ENCODE data around the gene PLEKHM3. TPM values are rescaled to one million over a fixed set of nuclear protein-coding genes. Genes with fewer than 3 reads are reported as not detected.
A peak's percentile ranks its signal among the peaks of the same experiment; 100 is the strongest.

Gene PLEKHM3
- total RNA-seq, 1 experiment from 2014 or later, result 9.3 TPM

GRCh38 chr2:207802650-207803049 lies 222.7 kb downstream of the PLEKHM3 start:
- no peak for DNase-seq
- intact Hi-C loops (cut with micrococcal nuclease; ENCODE audit: unreplicated experiment), result no loop called here
- H3K27me3 Mint-ChIP-seq (ENCODE audit: insufficient read depth, unreplicated experiment), result no peaks in the 10 kb centered on the region
- no peak for TF ChIP-seq CTCF (IDR thresholded peaks at IDR 0.05; ENCODE audit: insufficient read depth in 1 of 2, low read depth in 1 of 2, low read length in 1 of 2, severe bottlenecking in 1 of 2, unreplicated experiment in 1 of 2)
- Histone ChIP-seq H3K36me3 (ENCODE audit: control insufficient read depth, insufficient read depth, low read length) (no peaks in the 10 kb centered on the region), H3K4me3 (ENCODE audit: low read depth, low read length) (no peak overlapping the region), H3K4me1 (peaks cover 59% of the 10 kb centered on the region), H3K27me3 (replicated peaks; ENCODE audit: control insufficient read depth, insufficient read depth, low read length) (no peaks in the 10 kb centered on the region), H3K9me3 (no peaks in the 10 kb centered on the region)
- H3K9me3 Mint-ChIP-seq (ENCODE audit: unreplicated experiment), result no peaks in the 10 kb centered on the region
- BruUV-seq (replicated peaks), result no TSS peak
- H3K4me1 Mint-ChIP-seq (ENCODE audit: low read depth, unreplicated experiment), result peaks cover 26% of the 10 kb centered on the region
- H3K27ac Mint-ChIP-seq (ENCODE audit: unreplicated experiment), result no peak overlapping the region
- POLR2A ChIA-PET, result no interaction called here
- no peak overlapping the region for H3K4me3 Mint-ChIP-seq (ENCODE audit: unreplicated experiment)
- H3K36me3 Mint-ChIP-seq (ENCODE audit: insufficient read depth, unreplicated experiment), result peaks cover 6% of the 10 kb centered on the region
- CTCF ChIA-PET, result interaction anchor here (0.6 to 1.0 kb wide), 2 partner anchors 33 to 235 kb away, joined by 3 read pairs; no protein-coding TSS in a partner anchor

GRCh38 chr2:207801259-207801658 lies 224.1 kb downstream of the PLEKHM3 start:
- Mint-ChIP-seq H3K27me3 (ENCODE audit: insufficient read depth, unreplicated experiment) (no peaks in the 10 kb centered on the region), H3K4me1 (ENCODE audit: low read depth, unreplicated experiment) (peaks cover 33% of the 10 kb centered on the region), H3K27ac (ENCODE audit: unreplicated experiment) (peak overlapping the region; percentile 49), H3K36me3 (ENCODE audit: insufficient read depth, unreplicated experiment) (peaks cover 12% of the 10 kb centered on the region), H3K9me3 (ENCODE audit: unreplicated experiment) (no peaks in the 10 kb centered on the region), H3K4me3 (ENCODE audit: unreplicated experiment) (peak overlapping the region; percentile 25)
- Histone ChIP-seq H3K4me1 (peaks cover 66% of the 10 kb centered on the region), H3K27me3 (replicated peaks; ENCODE audit: control insufficient read depth, insufficient read depth, low read length) (no peaks in the 10 kb centered on the region), H3K9me3 (no peaks in the 10 kb centered on the region), H3K4me3 (ENCODE audit: low read depth, low read length) (no peak overlapping the region), H3K36me3 (ENCODE audit: control insufficient read depth, insufficient read depth, low read length) (no peaks in the 10 kb centered on the region)
- intact Hi-C loops (cut with micrococcal nuclease; ENCODE audit: unreplicated experiment), result loop anchor here (1.0 kb wide), 3 partner anchors 19 to 46 kb away; no protein-coding TSS in a partner anchor
- POLR2A ChIA-PET, result interaction anchor here (0.6 kb wide), 2 partner anchors 9 to 272 kb away, joined by 3 to 9 read pairs; partner anchors contain the start of gene CREB1
- CTCF ChIA-PET, result interaction anchor here (0.6 to 1.6 kb wide), 6 partner anchors 9 to 239 kb away, joined by 3 to 8 read pairs (median 4); no protein-coding TSS in a partner anchor
- peak; percentile 57 to 67 for DNase-seq
- TF ChIP-seq CTCF (IDR thresholded peaks at IDR 0.05; ENCODE audit: insufficient read depth in 1 of 2, low read depth in 1 of 2, low read length in 1 of 2, severe bottlenecking in 1 of 2, unreplicated experiment in 1 of 2), result peak in 1 of 2 experiments; percentile 3
- no TSS peak for BruUV-seq (replicated peaks)

- Mint-ChIP-seq H3K27me3 (ENCODE audit: insufficient read depth, unreplicated experiment) (no peaks in the 10 kb centered on the region), H3K9me3 (ENCODE audit: unreplicated experiment) (no peaks in the 10 kb centered on the region), H3K27ac (ENCODE audit: unreplicated experiment) (peak overlapping the region; percentile 96), H3K36me3 (ENCODE audit: insufficient read depth, unreplicated experiment) (peaks cover 10% of the 10 kb centered on the region), H3K4me1 (ENCODE audit: low read depth, unreplicated experiment) (peaks cover 27% of the 10 kb centered on the region), H3K4me3 (ENCODE audit: unreplicated experiment) (peak overlapping the region; percentile 56)
- H3K27me3 ChIP-seq (replicated peaks; ENCODE audit: control insufficient read depth, insufficient read depth, low read length), result no peaks in the 10 kb centered on the region
- DNase-seq, result peak; percentile 83 to 91
- intact Hi-C loops (cut with micrococcal nuclease; ENCODE audit: unreplicated experiment), result loop anchor here (1.0 kb wide), 4 partner anchors 24 to 174 kb away; partner anchors contain the start of gene FZD5
- TF ChIP-seq CTCF (IDR thresholded peaks at IDR 0.05; ENCODE audit: insufficient read depth in 1 of 2, low read depth in 1 of 2, low read length in 1 of 2, severe bottlenecking in 1 of 2, unreplicated experiment in 1 of 2), result peak in 1 of 2 experiments; percentile 22
- ChIA-PET CTCF (interaction anchor here (0.8 to 1.6 kb wide), 8 partner anchors 9 to 275 kb away, joined by 3 to 10 read pairs (median 4); partner anchors contain the start of gene FZD5), POLR2A (interaction anchor here (0.5 to 1.5 kb wide), 5 partner anchors 14 to 47 kb away, joined by 3 to 10 read pairs (median 5); partner anchors contain the start of gene FZD5)
- H3K9me3 ChIP-seq, result no peaks in the 10 kb centered on the region
- H3K36me3 ChIP-seq (ENCODE audit: control insufficient read depth, insufficient read depth, low read length), result no peaks in the 10 kb centered on the region
- peaks cover 66% of the 10 kb centered on the region for H3K4me1 ChIP-seq
- H3K4me3 ChIP-seq (ENCODE audit: low read depth, low read length), result no peak overlapping the region
- no TSS peak for BruUV-seq (replicated peaks)
Observed at GRCh38 chr2:207796585-207797350, 228.6 kb downstream of the PLEKHM3 start.
